K562 (cell line): ENCODE data around the gene MXRA7. TPM values are rescaled to one million over a fixed set of nuclear protein-coding genes. Genes with fewer than 3 reads are reported as not detected.

ENCODE experiments used
- ARID1B ChIP-seq: fragments of 450-650 bp; IDR thresholded peaks from 2 replicates; pipeline ENCODE4 v1.6.1; 2016; ENCODE audit warnings: antibody characterized with exemption, mild to moderate bottlenecking, inconsistent platforms
- ATF4 ChIP-seq: fragments of 450-650 bp; formaldehyde crosslinking; IDR thresholded peaks from 2 replicates; pipeline ENCODE4 v1.4.0; 2022; ENCODE audit warnings: mild to moderate bottlenecking, moderate library complexity
- BDP1 ChIP-seq: IDR thresholded peaks from 3 replicates; pipeline ENCODE4 v1.6.1; 2011; ENCODE audit not compliant: insufficient read length, insufficient read depth
- CBFA2T3 ChIP-seq: fragments of 450-650 bp; IDR thresholded peaks from 2 replicates; pipeline ENCODE4 v1.6.1; 2017
- GABPB2 ChIP-seq: fragments of 250-450 bp; sonication (Bioruptor Pico); conservative IDR thresholded peaks from 2 replicates; pipeline ENCODE4 v1.5.1; 2021; ENCODE audit warnings: mild to moderate bottlenecking
- GTF3C2 ChIP-seq: IDR thresholded peaks from 3 replicates; pipeline ENCODE4 v1.6.1; 2011; ENCODE audit warnings: borderline replicate concordance, mild to moderate bottlenecking, moderate library complexity; ENCODE audit not compliant: insufficient read length; ENCODE audit errors: extremely low read depth
- KAT7 ChIP-seq: sonication (generic); formaldehyde crosslinking; IDR thresholded peaks from 2 replicates; pipeline ENCODE4 v1.8.0; 2022; ENCODE audit warnings: missing genetic modification reagents, mild to moderate bottlenecking, borderline replicate concordance
- KDM1A ChIP-seq, 2 experiments: fragments of 450-650 bp; IDR thresholded peaks; 2 replicates each; pipeline ENCODE4 v1.6.1; 2016; ENCODE audit warnings: mild to moderate bottlenecking in 2 of 2
- MEF2A ChIP-seq: IDR thresholded peaks from 2 replicates; pipeline ENCODE4 v1.6.1; 2011; ENCODE audit warnings: low read depth, mild to moderate bottlenecking, low read length, moderate library complexity; ENCODE audit not compliant: control insufficient read depth
- NFATC3 ChIP-seq: fragments of 450-650 bp; IDR thresholded peaks from 2 replicates; pipeline ENCODE4 v1.6.1; 2017; ENCODE audit warnings: mild to moderate bottlenecking
- NFE2 ChIP-seq: IDR thresholded peaks from 2 replicates; pipeline ENCODE4 v1.6.1; 2014; ENCODE audit warnings: antibody characterized with exemption, low read depth
- NRF1 ChIP-seq, 2 experiments: fragments of 450-650 bp; IDR thresholded peaks in 1 of 2; conservative IDR thresholded peaks in 1 of 2; 2 replicates each; pipeline ENCODE4 v1.6.1; 2014; ENCODE audit warnings: mild to moderate bottlenecking in 2 of 2
- PHF8 ChIP-seq: fragments of 200-600 bp; sonication (generic); IDR thresholded peaks from 2 replicates; pipeline ENCODE4 v1.6.1; 2012; ENCODE audit warnings: mixed run types, mild to moderate bottlenecking, inconsistent platforms, low read length, moderate library complexity, borderline replicate concordance
- PYGO2 ChIP-seq: fragments of 450-650 bp; IDR thresholded peaks from 2 replicates; pipeline ENCODE4 v1.6.1; 2016; ENCODE audit warnings: mild to moderate bottlenecking, missing genetic modification characterization, moderate library complexity, missing compliant biosample characterization
- SMAD2 ChIP-seq: fragments of 150-350 bp; IDR thresholded peaks from 2 replicates; pipeline ENCODE4 v1.6.1; 2014; ENCODE audit warnings: low read depth, mild to moderate bottlenecking, low read length
- SMARCA4 ChIP-seq: fragments of 450-650 bp; IDR thresholded peaks from 2 replicates; pipeline ENCODE4 v1.6.1; 2016
- SNRNP70 ChIP-seq: fragments of 200-400 bp; formaldehyde crosslinking; optimal IDR thresholded peaks from 2 replicates; pipeline ENCODE3; 2017; ENCODE audit warnings: low read depth, low read length
- TARDBP ChIP-seq: fragments of 450-650 bp; IDR thresholded peaks from 2 replicates; pipeline ENCODE4 v1.6.1; 2016
- ZNF232 ChIP-seq: sonication (generic); formaldehyde crosslinking; IDR thresholded peaks from 2 replicates; pipeline ENCODE4 v1.8.0; 2022; ENCODE audit warnings: mild to moderate bottlenecking, missing genetic modification reagents
- ZNF316 ChIP-seq: fragments of 450-650 bp; IDR thresholded peaks from 2 replicates; pipeline ENCODE4 v1.6.1; 2016
- ZNF518B ChIP-seq: fragments of 250-450 bp; sonication (Bioruptor Pico); IDR thresholded peaks from 2 replicates; pipeline ENCODE4 v1.5.0; 2021; ENCODE audit warnings: mild to moderate bottlenecking, moderate library complexity
- polyA plus RNA-seq, 8 experiments: library from polyadenylated mRNA; depleted of rRNA in 4 of 8; stranded (reverse) in 5 of 8; unstranded in 3 of 8; fragments of >200 nt; fragmentation: Nextera tagmentation in 2 of 8; fragmentation: Illumina TruSeq in 1 of 8; extraction: Ambion mirVana in 2 of 8; extraction: Trizol in 1 of 8; gene quantifications; 2 replicates each; pipeline versions ENCODE4 v1.2.1 to v1.2.3, GENCODE V29; 2011 to 2014; ENCODE audit warnings: inconsistent platforms in 1 of 8, missing spikeins in 1 of 8
- total RNA-seq, 7 experiments: library from RNA; depleted of rRNA in 6 of 7; stranded (reverse); fragments of >200 nt in 6 of 7; fragmentation: Illumina TruSeq in 2 of 7; extraction: Trizol in 2 of 7; gene quantifications; 2 replicates each; pipeline versions ENCODE4 v1.2.1 to v1.2.3, GENCODE V29; 2011 to 2021; ENCODE audit warnings: low replicate concordance in 1 of 7
- TF ChIP-seq, protein P1 (sequence below): fragments of 250-450 bp; sonication (Bioruptor Pico); IDR thresholded peaks from 2 replicates; pipeline ENCODE4 v1.4.0; 2020; ENCODE audit warnings: mild to moderate bottlenecking

MXRA7 gene
- total and polyA plus RNA-seq, 9 of the 15 experiments (the other 6 are each of a cell fraction or from before 2014, with no cell fraction given) = 2.6 to 38.4 (median 14.3) TPM

- TF ChIP-seq GTF3C2 (no peak), KDM1A (IDR thresholded peaks at IDR 0.05) (peak; percentile 77 to 84), PHF8 (no peak), GABPB2 (CRISPR knock-in tag) (no peak), PYGO2 (no peak), MEF2A (no peak), CBFA2T3 (peak; percentile 59), NRF1 (conservative IDR thresholded peaks at IDR 0.05 in 1 of 2, IDR thresholded peaks at IDR 0.05 in 1 of 2) (no peak), SMARCA4 (0 out of 2 replicates have a peak, but pooled peaks have one; percentile 32), SMAD2 (no peak), ZNF518B (CRISPR knock-in tag) (no peak), TARDBP (no peak), SNRNP70 (no peak), ARID1B (peak; percentile 14; the same call in 1 of the 2 replicates), ZNF232 (no peak), ATF4 (CRISPR knock-in tag) (no peak), ZNF316 (peak; percentile 31; the same call in 1 of the 2 replicates), KAT7 (CRISPR knock-in tag) (0 out of 2 replicates have a peak, but pooled peaks have one; percentile 18), NFATC3 (no peak), BDP1 (no peak), NFE2 (peak; percentile 72)
- TF ChIP-seq, protein P1, sequence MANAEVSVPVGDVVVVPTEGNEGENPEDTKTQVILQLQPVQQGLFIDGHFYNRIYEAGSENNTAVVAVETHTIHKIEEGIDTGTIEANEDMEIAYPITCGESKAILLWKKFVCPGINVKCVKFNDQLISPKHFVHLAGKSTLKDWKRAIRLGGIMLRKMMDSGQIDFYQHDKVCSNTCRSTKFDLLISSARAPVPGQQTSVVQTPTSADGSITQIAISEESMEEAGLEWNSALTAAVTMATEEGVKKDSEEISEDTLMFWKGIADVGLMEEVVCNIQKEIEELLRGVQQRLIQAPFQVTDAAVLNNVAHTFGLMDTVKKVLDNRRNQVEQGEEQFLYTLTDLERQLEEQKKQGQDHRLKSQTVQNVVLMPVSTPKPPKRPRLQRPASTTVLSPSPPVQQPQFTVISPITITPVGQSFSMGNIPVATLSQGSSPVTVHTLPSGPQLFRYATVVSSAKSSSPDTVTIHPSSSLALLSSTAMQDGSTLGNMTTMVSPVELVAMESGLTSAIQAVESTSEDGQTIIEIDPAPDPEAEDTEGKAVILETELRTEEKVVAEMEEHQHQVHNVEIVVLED (CRISPR knock-in tag) = no peak
Observed at GRCh38 chr17:76638263-76638662, 72.5 kb downstream of the MXRA7 start (continued).
